Neutrophil (primary cell): ENCODE results near the gene DIP2C.

Experiments used
- H3K27ac ChIP-seq: fragments of 200-600 bp; sonication (generic); 2 replicates; pipeline ENCODE4 v1.5.1; 2016; ENCODE audit warnings: mild to moderate bottlenecking, moderate library complexity
- H3K27me3 ChIP-seq: fragments of 200-600 bp; sonication (generic); 2 replicates; pipeline ENCODE4 v1.6.0; 2016; ENCODE audit warnings: mild to moderate bottlenecking
- H3K36me3 ChIP-seq: fragments of 200-600 bp; sonication (generic); 2 replicates; pipeline ENCODE4 v1.5.1; 2017
- H3K4me1 ChIP-seq, 2 experiments: fragments of 200-600 bp in 1 of 2; sonication (generic) in 1 of 2; 1 replicate in 1 of 2; 2 replicates in 1 of 2; pipeline versions ENCODE4 v1.5.1 to v1.6.1; 2013 to 2016; ENCODE audit warnings: low read depth in 1 of 2, low read length in 1 of 2, mild to moderate bottlenecking in 1 of 2, moderate library complexity in 1 of 2; ENCODE audit not compliant: control insufficient read depth in 1 of 2, insufficient read depth in 1 of 2
- H3K4me3 ChIP-seq, 2 experiments: fragments of 200-600 bp in 1 of 2; sonication (generic) in 1 of 2; 1 replicate in 1 of 2; 2 replicates in 1 of 2; pipeline ENCODE4 v1.5.1; 2013 to 2016; ENCODE audit warnings: low read depth in 1 of 2, low read length in 1 of 2, mild to moderate bottlenecking in 1 of 2, moderate library complexity in 1 of 2
- H3K9me3 ChIP-seq: fragments of 200-600 bp; sonication (generic); 2 replicates; pipeline ENCODE4 v1.5.1; 2016
- CTCF ChIP-seq: fragments of 200-600 bp; sonication (generic); IDR thresholded peaks from 2 replicates; pipeline ENCODE4 v1.5.1; 2016; ENCODE audit warnings: antibody characterized with exemption

DIP2C gene

GRCh38 chr10:631266-631665 is 58.2 kb downstream of the DIP2C start:
- Histone ChIP-seq H3K36me3 (no peaks in the 10 kb centered on the region), H3K27me3 (peaks cover 70% of the 10 kb centered on the region), H3K27ac (no peak overlapping the region), H3K4me1 (no peaks in the 10 kb centered on the region), H3K9me3 (no peaks in the 10 kb centered on the region), H3K4me3 (no peak overlapping the region)
- TF ChIP-seq CTCF, result no peak

GRCh38 chr10:630581-631073 is 58.8 kb downstream of the DIP2C start:
- Histone ChIP-seq H3K9me3 (no peaks in the 10 kb centered on the region), H3K27me3 (peaks cover 70% of the 10 kb centered on the region), H3K36me3 (no peaks in the 10 kb centered on the region), H3K4me1 (no peaks in the 10 kb centered on the region), H3K27ac (no peak overlapping the region), H3K4me3 (no peak overlapping the region)
- TF ChIP-seq CTCF, result no peak

- Histone ChIP-seq H3K27me3 (peaks cover 70% of the 10 kb centered on the region), H3K27ac (no peak overlapping the region), H3K4me3 (no peak overlapping the region), H3K4me1 (no peaks in the 10 kb centered on the region), H3K9me3 (no peaks in the 10 kb centered on the region), H3K36me3 (no peaks in the 10 kb centered on the region)
- TF ChIP-seq CTCF, result no peak
These were observed 60.1 kb downstream of the DIP2C start for GRCh38 chr10:629186-629998.

DNA sequence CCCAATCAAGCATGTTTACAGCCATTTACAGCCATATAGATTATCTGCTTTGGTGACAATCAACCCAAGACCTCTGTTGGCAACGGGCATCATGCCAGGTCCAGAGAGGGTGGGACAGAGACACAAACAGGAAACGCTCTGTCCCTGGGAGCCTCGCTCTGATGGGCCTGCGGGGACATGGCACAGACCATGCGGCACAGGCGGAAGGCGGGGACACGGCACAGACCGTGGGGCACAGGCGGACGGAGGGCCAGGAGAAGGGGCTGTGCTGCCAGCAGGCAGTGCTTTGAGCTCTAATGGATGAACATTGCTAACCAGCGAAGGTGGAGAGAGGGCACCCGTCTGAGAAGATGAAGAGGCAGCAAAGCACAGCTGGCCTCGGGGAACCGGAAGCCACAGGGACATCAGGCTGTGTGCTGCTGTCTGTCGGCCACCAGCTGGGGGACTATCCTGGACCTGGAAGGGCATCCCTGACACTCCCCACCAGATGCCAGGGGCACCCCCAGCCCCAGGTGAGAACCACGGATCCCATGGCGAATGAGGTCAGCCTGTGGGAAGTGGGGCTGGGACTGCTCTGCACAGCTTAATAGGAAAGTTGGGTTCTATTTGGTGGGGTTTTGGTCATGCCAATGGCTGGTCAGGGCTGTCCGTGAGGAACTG is 61.0 kb downstream of the DIP2C start:
- no peak overlapping the region for H3K4me3 ChIP-seq
- no peak for TF ChIP-seq CTCF
- no peaks in the 10 kb centered on the region for H3K9me3 ChIP-seq
- H3K4me1 ChIP-seq, result no peaks in the 10 kb centered on the region
- H3K27ac ChIP-seq, result no peak overlapping the region
- no peaks in the 10 kb centered on the region for H3K36me3 ChIP-seq
- peaks cover 75% of the 10 kb centered on the region for H3K27me3 ChIP-seq

- Histone ChIP-seq H3K4me3 (no peak overlapping the region), H3K9me3 (no peaks in the 10 kb centered on the region), H3K4me1 (no peaks in the 10 kb centered on the region), H3K36me3 (no peaks in the 10 kb centered on the region), H3K27ac (no peak overlapping the region), H3K27me3 (peaks cover 87% of the 10 kb centered on the region)
- no peak for TF ChIP-seq CTCF
These were observed 62.2 kb downstream of the DIP2C start for GRCh38 chr10:627032-627992.
